Neural cell (in vitro differentiated cells): ENCODE measurements around the gene ERLIN1. TPM values are rescaled to one million over a fixed set of nuclear protein-coding genes. Genes with fewer than 3 reads are reported as not detected.

Source experiments
- H2AFZ ChIP-seq: fragments of 200-600, 300-800 bp; sonication (generic), shearing (Covaris generic); 2 replicates; pipeline ENCODE4 v1.6.0; 2014; ENCODE audit warnings: low read depth, mild to moderate bottlenecking, antibody characterized with exemption, low read length, moderate library complexity
- H3F3A ChIP-seq: fragments of 200-600 bp; shearing (Covaris generic); 2 replicates; pipeline ENCODE4 v1.6.1; 2016; ENCODE audit warnings: mild to moderate bottlenecking, moderate library complexity, mixed read lengths, antibody characterized with exemption, low read length; ENCODE audit not compliant: insufficient read depth, poor library complexity, severe bottlenecking
- H3K27ac ChIP-seq: fragments of 200-600, 300-800 bp; sonication (generic), shearing (Covaris generic); 2 replicates; pipeline ENCODE4 v1.5.1; 2014; ENCODE audit warnings: mild to moderate bottlenecking, low read length, moderate library complexity
- H3K27me3 ChIP-seq: fragments of 300-800, 200-600 bp; sonication (generic), shearing (Covaris generic); 2 replicates; pipeline ENCODE4 v1.6.0; 2014; ENCODE audit warnings: mild to moderate bottlenecking, low read depth, low read length, moderate library complexity; ENCODE audit not compliant: insufficient read depth
- H3K36me3 ChIP-seq: fragments of 300-800, 200-600 bp; sonication (generic), shearing (Covaris generic); 2 replicates; pipeline ENCODE4 v1.5.1; 2014; ENCODE audit warnings: mild to moderate bottlenecking, antibody characterized with exemption, low read length, moderate library complexity; ENCODE audit not compliant: insufficient read depth
- H3K4me2 ChIP-seq: fragments of 300-800, 200-600 bp; sonication (generic), shearing (Covaris generic); 2 replicates; pipeline ENCODE4 v1.6.0; 2014; ENCODE audit warnings: mild to moderate bottlenecking, low read length
- H3K4me3 ChIP-seq: fragments of 300-800, 200-600 bp; sonication (generic), shearing (Covaris generic); 2 replicates; pipeline ENCODE4 v1.5.1; 2014; ENCODE audit warnings: mild to moderate bottlenecking, low read length, moderate library complexity
- H3K79me2 ChIP-seq: fragments of 200-600 bp; shearing (Covaris generic); replicated peaks from 2 replicates; pipeline ENCODE4 v1.6.0; 2014; ENCODE audit warnings: mild to moderate bottlenecking, low read length, moderate library complexity; ENCODE audit not compliant: insufficient read depth
- H3K9ac ChIP-seq: fragments of 300-800, 200-600 bp; sonication (generic), shearing (Covaris generic); 2 replicates; pipeline ENCODE4 v1.6.1; 2016; ENCODE audit warnings: mild to moderate bottlenecking, low read length, mixed read lengths
- H3K9me2 ChIP-seq: fragments of 200-600 bp; shearing (Covaris generic); 2 replicates; pipeline ENCODE4 v1.6.1; 2016; ENCODE audit warnings: mild to moderate bottlenecking, low read length, mixed read lengths; ENCODE audit not compliant: insufficient read depth
- H3K9me3 ChIP-seq: fragments of 200-600, 300-800 bp; sonication (generic), shearing (Covaris generic); 2 replicates; pipeline ENCODE4 v1.6.1; 2016; ENCODE audit warnings: mild to moderate bottlenecking, mixed run types, low read length, moderate library complexity, mixed read lengths
- H4K20me1 ChIP-seq: fragments of 200-600 bp; shearing (Covaris generic); 2 replicates; pipeline ENCODE4 v1.6.1; 2016; ENCODE audit warnings: mild to moderate bottlenecking, mixed run types; ENCODE audit not compliant: insufficient read depth
- CTCF ChIP-seq: fragments of 450-650 bp; IDR thresholded peaks from 2 replicates; pipeline ENCODE4 v1.5.1; 2014; ENCODE audit warnings: antibody characterized with exemption, mild to moderate bottlenecking, moderate library complexity; ENCODE audit not compliant: poor library complexity, severe bottlenecking
- EP300 ChIP-seq: fragments of 450-650 bp; conservative IDR thresholded peaks from 2 replicates; pipeline ENCODE4 v1.6.1; 2014; ENCODE audit warnings: antibody characterized with exemption, mild to moderate bottlenecking, moderate library complexity; ENCODE audit not compliant: poor library complexity, severe bottlenecking
- EZH2 ChIP-seq: fragments of 200-600, 300-800 bp; shearing (Covaris generic), sonication (generic); IDR thresholded peaks from 2 replicates; pipeline ENCODE4 v1.6.1; 2014; ENCODE audit warnings: antibody characterized with exemption, low read length, borderline replicate concordance, mild to moderate bottlenecking; ENCODE audit not compliant: insufficient read depth, poor library complexity, severe bottlenecking
- MXI1 ChIP-seq: fragments of 450-650 bp; conservative IDR thresholded peaks from 2 replicates; pipeline ENCODE4 v1.6.1; 2014; ENCODE audit warnings: antibody characterized with exemption, mild to moderate bottlenecking; ENCODE audit not compliant: poor library complexity, severe bottlenecking
- POLR2AphosphoS5 ChIP-seq: IDR thresholded peaks from 2 replicates; pipeline ENCODE4 v1.6.1; 2012
- RAD21 ChIP-seq: fragments of 450-650 bp; conservative IDR thresholded peaks from 2 replicates; pipeline ENCODE4 v1.6.1; 2014; ENCODE audit warnings: antibody characterized with exemption, mild to moderate bottlenecking, moderate library complexity
- REST ChIP-seq: IDR thresholded peaks from 2 replicates; pipeline ENCODE4 v1.6.1; 2012; ENCODE audit warnings: borderline replicate concordance
- SMC3 ChIP-seq: fragments of 450-650 bp; conservative IDR thresholded peaks from 2 replicates; pipeline ENCODE4 v1.6.1; 2014; ENCODE audit warnings: antibody characterized with exemption, mild to moderate bottlenecking, moderate library complexity; ENCODE audit not compliant: poor library complexity
- TAF1 ChIP-seq: IDR thresholded peaks from 2 replicates; pipeline ENCODE4 v1.6.1; 2012; ENCODE audit warnings: low read depth
- polyA plus RNA-seq: library from polyadenylated mRNA; depleted of rRNA; stranded (reverse); fragments of >200 nt; gene quantifications from 2 replicates; pipeline ENCODE4 v1.2.3, GENCODE V29; 2014

Gene ERLIN1
- polyA plus RNA-seq, 1 donor from 2014 or later = 6.5 TPM

GRCh38 chr10:100201549-100201948 is 15.7 kb upstream of the ERLIN1 start:
- no peaks in the 10 kb centered on the region for H4K20me1 ChIP-seq
- H3K4me2 ChIP-seq = no peak overlapping the region
- no peak overlapping the region for H2AFZ ChIP-seq
- TF ChIP-seq POLR2AphosphoS5 (no peak), EP300 (no peak), RAD21 (no peak), CTCF (no peak), SMC3 (no peak), TAF1 (no peak), REST (no peak), MXI1 (no peak), EZH2 (no peak)
- H3K79me2 ChIP-seq = no peaks in the 10 kb centered on the region
- no peaks in the 10 kb centered on the region for H3K9me2 ChIP-seq
- H3K36me3 ChIP-seq = peaks cover 6% of the 10 kb centered on the region
- no peak overlapping the region for H3K9ac ChIP-seq
- H3K4me3 ChIP-seq = no peak overlapping the region
- H3F3A ChIP-seq = no peaks in the 10 kb centered on the region
- H3K27ac ChIP-seq = no peak overlapping the region
- H3K27me3 ChIP-seq = no peaks in the 10 kb centered on the region
- H3K9me3 ChIP-seq = no peaks in the 10 kb centered on the region

GRCh38 chr10:100194711-100195110 is 8.9 kb upstream of the ERLIN1 start:
- no peaks in the 10 kb centered on the region for H3K27me3 ChIP-seq
- H4K20me1 ChIP-seq = no peaks in the 10 kb centered on the region
- no peak overlapping the region for H2AFZ ChIP-seq
- H3K36me3 ChIP-seq = peaks cover 4% of the 10 kb centered on the region
- TF ChIP-seq POLR2AphosphoS5 = no peak
- no peak for TF ChIP-seq RAD21
- no peak for TF ChIP-seq MXI1
- TF ChIP-seq REST = no peak
- no peak for TF ChIP-seq SMC3
- TF ChIP-seq TAF1 = no peak
- no peak for TF ChIP-seq EZH2
- no peak for TF ChIP-seq EP300
- no peak for TF ChIP-seq CTCF
- no peaks in the 10 kb centered on the region for H3K9me3 ChIP-seq
- no peaks in the 10 kb centered on the region for H3F3A ChIP-seq
- H3K79me2 ChIP-seq = no peaks in the 10 kb centered on the region
- H3K4me2 ChIP-seq = no peak overlapping the region
- no peak overlapping the region for H3K27ac ChIP-seq
- no peak overlapping the region for H3K9ac ChIP-seq
- H3K4me3 ChIP-seq = no peak overlapping the region
- H3K9me2 ChIP-seq = no peaks in the 10 kb centered on the region
